T-cell (primary cell): Measurements from ENCODE around the gene UGT2B10. TPM values are rescaled to one million over a fixed set of nuclear protein-coding genes. Genes with fewer than 3 reads are reported as not detected.

Source experiments
- ATAC-seq, 4 experiments: fragments of 200-7000 bp in 3 of 4; fragments of 150-1000 bp in 1 of 4; cut with Tn5 transposase; replicated peaks in 1 of 4; 1 replicate in 3 of 4; 2 replicates in 1 of 4; pipeline ENCODE4 v1.10.0; 2021; ENCODE audit warnings: moderate library complexity in 3 of 4, mild to moderate bottlenecking in 2 of 4, moderate number of reproducible peaks in 1 of 4
- CTCF ChIA-PET, 2 donors: fragments of 300-600 bp; sonication (Branson Sonifier 250); formaldehyde crosslinking; loops; one replicate each; lab custom pipeline; 2022; ENCODE audit warnings: antibody characterized with exemption in 2 of 2; lab: Charles Lee
- POLR2A ChIA-PET, 2 donors: fragments of 300-600 bp; sonication (Branson Sonifier 250); formaldehyde crosslinking; loops; one replicate each; lab custom pipeline; 2022; ENCODE audit warnings: antibody characterized with exemption in 2 of 2; lab: Charles Lee
- DNase-seq, 35 experiments: peaks; one replicate each; pipeline versions ENCODE4 v3.0.0 to v3.0.0-alpha.2; 2013 to 2023
- H3K27ac ChIP-seq: one replicate; pipeline ENCODE4 v1.5.1; 2013; ENCODE audit warnings: low read length
- H3K27me3 ChIP-seq, 2 experiments: replicated peaks in 1 of 2; 1 replicate in 1 of 2; 2 replicates in 1 of 2; pipeline versions ENCODE4 v1.6.1 to v1.7.0; 2013; ENCODE audit warnings: low read length in 1 of 2, mixed read lengths in 1 of 2; ENCODE audit not compliant: control insufficient read depth in 2 of 2, insufficient read depth in 2 of 2; ENCODE audit errors: extremely low read depth in 1 of 2
- H3K36me3 ChIP-seq, 2 donors: 1 replicate in 1 of 2; 2 replicates in 1 of 2; pipeline versions ENCODE4 v1.6.1 to v1.7.0; 2013; ENCODE audit warnings: low read length in 1 of 2; ENCODE audit not compliant: control insufficient read depth in 2 of 2, insufficient read depth in 1 of 2; ENCODE audit errors: extremely low read depth in 1 of 2
- H3K4me1 ChIP-seq, 2 experiments: 1 replicate in 1 of 2; 2 replicates in 1 of 2; pipeline versions ENCODE4 v1.6.1 to v1.7.0; 2013; ENCODE audit warnings: low read length in 2 of 2, mixed read lengths in 1 of 2; ENCODE audit not compliant: insufficient read depth in 2 of 2, control insufficient read depth in 1 of 2; ENCODE audit errors: extremely low read depth in 1 of 2
- H3K4me3 ChIP-seq, 2 donors: 1 replicate in 1 of 2; 2 replicates in 1 of 2; pipeline versions ENCODE4 v1.5.1 to v1.7.0; 2013; ENCODE audit warnings: mild to moderate bottlenecking in 2 of 2, low read length in 1 of 2, moderate library complexity in 1 of 2; ENCODE audit not compliant: control insufficient read depth in 1 of 2; ENCODE audit errors: extremely low read depth in 1 of 2
- H3K9me3 ChIP-seq: 2 replicates; pipeline ENCODE4 v1.7.0; 2013
- H3K27ac Mint-ChIP-seq, 2 donors: one replicate each; pipeline ENCODE4 v1.8.0; 2020 to 2021; ENCODE audit warnings: mild to moderate bottlenecking in 2 of 2, mixed read lengths in 2 of 2
- H3K27me3 Mint-ChIP-seq, 2 donors: one replicate each; pipeline ENCODE4 v1.8.0; 2021 to 2022; ENCODE audit warnings: mixed read lengths in 2 of 2
- H3K36me3 Mint-ChIP-seq: one replicate; pipeline ENCODE4 v1.8.0; 2021; ENCODE audit warnings: mixed read lengths
- H3K4me1 Mint-ChIP-seq, 3 donors: one replicate each; pipeline ENCODE4 v1.8.0; 2020 to 2022; ENCODE audit warnings: mixed read lengths in 3 of 3, mild to moderate bottlenecking in 1 of 3
- H3K4me3 Mint-ChIP-seq, 3 donors: one replicate each; pipeline ENCODE4 v1.8.0; 2020 to 2022; ENCODE audit warnings: mild to moderate bottlenecking in 3 of 3, mixed read lengths in 3 of 3, moderate library complexity in 3 of 3
- H3K9me3 Mint-ChIP-seq, 3 donors: one replicate each; pipeline ENCODE4 v1.8.0; 2020 to 2022; ENCODE audit warnings: mixed read lengths in 3 of 3
- WGBS: methylation state at CpG from one replicate; pipeline ENCODE4 v1.1.5; 2013; ENCODE audit warnings: missing lambda C conversion rate; ENCODE audit not compliant: insufficient coverage; 5-methylcytosine and 5-hydroxymethylcytosine counted together
- total RNA-seq, 35 experiments: library from RNA in 6 of 35; stranded (reverse) in 6 of 35; fragments of 120-200 nt in 1 of 35; gene quantifications; one replicate each; pipeline versions ENCODE4 v1.2.1 to v1.2.4 and lab custom pipeline; 2013 to 2026

The UGT2B10 gene
- total RNA-seq, 5 donors from 2014 or later (not counting 1 experiment from before 2014, with no cell fraction given) = 0.16 TPM; not detected in 4

- Histone ChIP-seq H3K4me1 (no peaks in the 10 kb centered on the region), H3K4me3 (no peak overlapping the region), H3K27me3 (no peaks in the 10 kb centered on the region), H3K27ac (no peak overlapping the region), H3K9me3 (no peaks in the 10 kb centered on the region), H3K36me3 (no peaks in the 10 kb centered on the region)
- H3K27ac Mint-ChIP-seq = no peak overlapping the region
- no peaks in the 10 kb centered on the region for H3K4me1 Mint-ChIP-seq
- no peak for DNase-seq
- CTCF ChIA-PET = no interaction called here
- H3K4me3 Mint-ChIP-seq = no peak overlapping the region
- H3K36me3 Mint-ChIP-seq = no peaks in the 10 kb centered on the region
- no peak for ATAC-seq
- POLR2A ChIA-PET = no interaction called here
- WGBS = 86% methylated on average over 4 of the region's 5 CpGs
- H3K9me3 Mint-ChIP-seq = no peaks in the 10 kb centered on the region
- H3K27me3 Mint-ChIP-seq = no peaks in the 10 kb centered on the region
Observed at GRCh38 chr4:68877555-68877954, 61.8 kb downstream of the UGT2B10 start.

DNA sequence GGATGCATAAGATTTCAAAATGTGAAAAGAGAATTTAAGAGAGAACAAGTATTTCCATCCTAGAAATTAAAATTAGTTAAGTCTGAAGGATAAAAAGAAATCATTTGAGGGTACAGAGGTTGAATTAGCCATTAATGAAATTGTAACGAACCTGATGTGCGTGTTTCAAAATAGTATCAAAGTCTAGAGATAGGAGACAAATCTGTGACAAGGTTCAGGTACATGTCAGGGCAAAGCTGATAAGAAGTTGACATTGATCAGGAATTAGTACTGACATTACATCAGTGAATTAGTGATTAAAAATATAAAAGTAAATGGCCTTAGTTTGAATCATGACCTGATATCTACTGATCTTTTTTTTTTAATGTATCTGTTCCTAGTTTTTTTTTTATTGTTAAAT is 62.3 kb downstream of the UGT2B10 start:
- ChIA-PET CTCF (no interaction called here), POLR2A (no interaction called here)
- no peaks in the 10 kb centered on the region for H3K36me3 ChIP-seq
- H3K4me3 ChIP-seq = no peak overlapping the region
- H3K27me3 ChIP-seq = no peaks in the 10 kb centered on the region
- ATAC-seq (no peak), DNase-seq (no peak)
- H3K9me3 ChIP-seq = no peaks in the 10 kb centered on the region
- Mint-ChIP-seq H3K27me3 (no peaks in the 10 kb centered on the region), H3K27ac (no peak overlapping the region), H3K36me3 (no peaks in the 10 kb centered on the region), H3K4me1 (no peaks in the 10 kb centered on the region), H3K4me3 (no peak overlapping the region), H3K9me3 (no peaks in the 10 kb centered on the region)
- 75% methylated on average over 2 of the region's 2 CpGs for WGBS
- no peaks in the 10 kb centered on the region for H3K4me1 ChIP-seq
- H3K27ac ChIP-seq = no peak overlapping the region

Other genes starting within 250 kb of the UGT2B10 start
- gene UGT2B17, start 239.7 kb upstream of the UGT2B10 start, total RNA-seq = under 1 TPM in 2 of 5 donors, not detected in 3; 0.18 to 0.35 TPM
- gene UGT2B15, start 145.3 kb upstream of the UGT2B10 start, total RNA-seq = under 1 TPM in 3 of 5 donors, not detected in 2; 0.19 to 0.44 (median 0.20) TPM
- under 1 TPM in 1 of 5 donors, not detected in 4; 0.18 TPM for gene UGT2A3, start 135.8 kb downstream of the UGT2B10 start, total RNA-seq